Measurements from ENCODE around the gene TECPR2.
"Not testable (repeated sequence)": the region's sequence is repeated elsewhere in the genome, so short reads cannot be mapped to it uniquely, and the experiment has no call there.

Gene TECPR2, protein sequence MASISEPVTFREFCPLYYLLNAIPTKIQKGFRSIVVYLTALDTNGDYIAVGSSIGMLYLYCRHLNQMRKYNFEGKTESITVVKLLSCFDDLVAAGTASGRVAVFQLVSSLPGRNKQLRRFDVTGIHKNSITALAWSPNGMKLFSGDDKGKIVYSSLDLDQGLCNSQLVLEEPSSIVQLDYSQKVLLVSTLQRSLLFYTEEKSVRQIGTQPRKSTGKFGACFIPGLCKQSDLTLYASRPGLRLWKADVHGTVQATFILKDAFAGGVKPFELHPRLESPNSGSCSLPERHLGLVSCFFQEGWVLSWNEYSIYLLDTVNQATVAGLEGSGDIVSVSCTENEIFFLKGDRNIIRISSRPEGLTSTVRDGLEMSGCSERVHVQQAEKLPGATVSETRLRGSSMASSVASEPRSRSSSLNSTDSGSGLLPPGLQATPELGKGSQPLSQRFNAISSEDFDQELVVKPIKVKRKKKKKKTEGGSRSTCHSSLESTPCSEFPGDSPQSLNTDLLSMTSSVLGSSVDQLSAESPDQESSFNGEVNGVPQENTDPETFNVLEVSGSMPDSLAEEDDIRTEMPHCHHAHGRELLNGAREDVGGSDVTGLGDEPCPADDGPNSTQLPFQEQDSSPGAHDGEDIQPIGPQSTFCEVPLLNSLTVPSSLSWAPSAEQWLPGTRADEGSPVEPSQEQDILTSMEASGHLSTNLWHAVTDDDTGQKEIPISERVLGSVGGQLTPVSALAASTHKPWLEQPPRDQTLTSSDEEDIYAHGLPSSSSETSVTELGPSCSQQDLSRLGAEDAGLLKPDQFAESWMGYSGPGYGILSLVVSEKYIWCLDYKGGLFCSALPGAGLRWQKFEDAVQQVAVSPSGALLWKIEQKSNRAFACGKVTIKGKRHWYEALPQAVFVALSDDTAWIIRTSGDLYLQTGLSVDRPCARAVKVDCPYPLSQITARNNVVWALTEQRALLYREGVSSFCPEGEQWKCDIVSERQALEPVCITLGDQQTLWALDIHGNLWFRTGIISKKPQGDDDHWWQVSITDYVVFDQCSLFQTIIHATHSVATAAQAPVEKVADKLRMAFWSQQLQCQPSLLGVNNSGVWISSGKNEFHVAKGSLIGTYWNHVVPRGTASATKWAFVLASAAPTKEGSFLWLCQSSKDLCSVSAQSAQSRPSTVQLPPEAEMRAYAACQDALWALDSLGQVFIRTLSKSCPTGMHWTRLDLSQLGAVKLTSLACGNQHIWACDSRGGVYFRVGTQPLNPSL (N-terminal part only)
- 9.7 to 16.2 reads per million in 2 donors for total RNA-seq

DNA sequence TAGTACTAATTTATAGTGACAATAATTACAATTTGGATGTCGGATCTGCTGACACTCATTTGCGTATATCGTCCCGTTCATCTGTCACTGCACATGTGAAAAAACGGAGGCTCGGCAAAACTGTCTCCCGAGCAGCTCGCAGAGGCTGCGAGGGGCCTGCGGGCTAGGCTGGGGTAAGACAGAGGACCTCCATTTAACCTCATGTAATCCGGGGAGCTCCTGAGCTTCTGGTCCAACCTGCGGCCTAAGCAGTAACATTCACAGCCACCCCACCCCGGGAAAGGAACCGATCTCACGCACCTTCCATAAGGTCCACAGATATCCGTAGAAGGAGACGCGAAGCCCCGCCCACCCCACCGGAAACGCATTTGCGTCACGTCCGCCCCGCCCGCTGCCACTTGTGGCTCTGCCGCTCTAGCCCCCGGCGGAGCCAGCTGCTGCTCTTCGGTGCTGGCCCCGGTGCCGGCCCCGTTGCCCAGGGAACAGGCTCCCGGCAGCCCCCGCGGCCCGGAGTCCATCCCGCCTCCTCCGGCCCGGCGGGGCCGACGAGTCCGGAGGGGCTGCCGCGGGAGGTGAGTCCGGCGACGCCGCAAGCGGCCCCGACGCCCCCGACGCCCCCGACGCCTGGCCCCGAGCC lies at the start of gene TECPR2, which contains the start of gene CINP:
Gene TECPR2 (plus strand): TSS at position 397 of the 637 bp plus-strand sequence. CDS start 13,781 bp downstream, outside the sequence.
Gene CINP (minus strand): TSS at position 346 of the 637 bp plus-strand sequence. CDS start 39 bp downstream, at position 307.
- DNase-seq: peak; percentile 88 to 98 (median 95)

DNA sequence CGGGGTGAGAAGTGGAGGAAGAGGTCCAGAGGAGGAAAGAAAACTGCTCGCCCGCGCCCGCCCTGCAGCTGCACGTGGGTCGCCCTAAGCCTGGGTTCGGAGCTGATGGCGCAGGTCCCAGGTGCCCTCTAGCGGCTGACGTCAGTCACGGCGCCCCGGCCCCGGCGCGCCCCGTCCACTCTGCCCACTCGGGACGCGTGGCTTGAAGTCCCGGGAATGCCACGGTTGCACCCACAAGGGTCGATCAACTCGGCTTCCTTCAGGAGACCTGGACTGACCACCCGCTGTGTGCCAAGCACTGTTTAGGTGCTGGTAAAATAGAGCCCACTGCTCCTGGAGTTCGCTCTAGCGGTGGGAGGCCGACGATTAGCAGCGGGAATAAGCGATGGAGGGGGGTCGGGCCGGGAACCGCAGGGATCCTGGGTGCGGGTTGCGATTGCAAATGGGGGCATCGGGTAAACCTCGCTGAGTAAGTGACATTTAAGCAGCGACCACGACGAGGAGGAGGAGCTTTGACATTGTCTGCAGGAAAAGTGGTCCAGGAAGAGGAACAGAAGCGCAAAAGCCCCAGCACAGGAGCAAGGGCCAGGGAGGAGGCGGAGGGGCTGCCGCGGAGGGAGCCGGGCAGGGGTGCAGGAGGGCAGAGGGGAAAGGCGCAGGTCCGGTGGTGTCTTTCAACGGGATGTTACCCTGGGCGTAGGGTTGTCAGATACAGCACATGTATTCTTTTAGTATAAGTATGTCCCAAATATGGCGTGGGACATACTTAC lies 48.3 kb upstream of the TECPR2 start:
- DNase-seq: peak; percentile 68 to 81 (median 72)

DNA sequence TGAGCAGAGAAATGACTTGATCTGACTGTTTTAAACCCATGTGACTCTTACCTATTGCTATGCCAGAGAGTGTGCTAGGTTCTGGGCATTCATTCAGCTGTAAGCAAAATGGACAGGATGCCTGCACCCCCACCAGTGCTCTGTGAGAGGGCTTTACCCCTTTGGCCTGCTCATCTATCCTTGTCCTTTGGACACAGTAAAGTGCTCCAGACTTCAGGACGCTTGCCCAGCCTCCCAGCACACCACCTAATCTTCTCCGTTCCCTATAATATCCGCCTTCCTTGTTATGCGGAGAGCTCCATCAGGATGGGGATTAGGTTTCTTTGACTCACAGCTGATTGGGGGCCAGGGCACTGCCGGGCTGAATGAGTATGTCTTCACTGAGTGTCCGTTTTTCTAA lies 47.6 kb upstream of the TECPR2 start:
- DNase-seq: no peak

DNA sequence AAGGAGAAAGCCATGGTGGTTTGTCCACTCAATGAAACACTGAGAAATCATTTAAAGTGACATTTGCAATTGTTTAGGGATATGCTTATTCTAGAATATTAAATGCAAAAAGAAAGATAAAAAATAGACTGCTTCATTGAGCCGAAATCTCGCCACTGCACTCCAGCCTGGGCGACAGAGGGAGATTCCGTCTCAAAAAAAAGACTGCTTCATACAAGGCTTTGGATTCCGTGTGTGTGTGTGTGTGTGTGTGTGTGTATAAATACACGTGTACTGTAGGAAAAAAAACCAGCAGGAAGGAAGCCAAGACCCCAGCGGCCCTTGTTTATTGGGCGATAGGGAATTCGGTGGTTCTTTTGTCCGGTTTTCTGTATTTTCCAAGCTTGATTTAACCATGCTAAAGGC lies 46.4 kb upstream of the TECPR2 start:
- peak in 2 of 5 experiments; percentile 22 to 68 for DNase-seq

- peak; percentile 90 to 94 (median 92) for DNase-seq
Measured at GRCh38 chr14:102316743-102317563, 45.8 kb upstream of the TECPR2 start.

GRCh38 chr14:102317564-102318248 lies 45.0 kb upstream of the TECPR2 start:
- DNase-seq: peak in 1 of 5 experiments; percentile 81

DNA sequence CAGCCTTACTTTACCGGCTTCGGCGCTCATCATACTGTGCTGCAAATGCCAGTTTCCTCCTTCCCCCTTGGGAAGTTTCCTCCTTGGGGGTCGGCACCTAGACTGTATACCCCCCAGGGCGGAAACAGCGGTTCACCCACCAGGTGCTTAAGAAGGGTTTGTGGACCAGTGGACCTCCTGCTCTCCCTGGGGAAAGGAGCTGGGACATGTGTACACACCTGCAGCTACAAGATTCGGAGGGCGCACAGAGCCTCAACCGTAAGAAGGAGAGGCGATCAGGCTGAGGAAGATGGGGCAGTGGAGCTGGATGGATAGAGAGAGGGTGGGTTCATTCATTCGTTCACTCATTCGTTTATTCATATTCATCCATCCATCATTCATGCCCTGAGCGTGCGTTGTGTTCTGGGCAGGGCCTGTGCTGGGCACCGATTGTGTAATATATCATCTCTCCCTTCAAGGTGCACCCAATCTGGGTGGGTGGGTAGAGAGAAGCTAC lies 43.9 kb upstream of the TECPR2 start:
- DNase-seq: no peak

DNA sequence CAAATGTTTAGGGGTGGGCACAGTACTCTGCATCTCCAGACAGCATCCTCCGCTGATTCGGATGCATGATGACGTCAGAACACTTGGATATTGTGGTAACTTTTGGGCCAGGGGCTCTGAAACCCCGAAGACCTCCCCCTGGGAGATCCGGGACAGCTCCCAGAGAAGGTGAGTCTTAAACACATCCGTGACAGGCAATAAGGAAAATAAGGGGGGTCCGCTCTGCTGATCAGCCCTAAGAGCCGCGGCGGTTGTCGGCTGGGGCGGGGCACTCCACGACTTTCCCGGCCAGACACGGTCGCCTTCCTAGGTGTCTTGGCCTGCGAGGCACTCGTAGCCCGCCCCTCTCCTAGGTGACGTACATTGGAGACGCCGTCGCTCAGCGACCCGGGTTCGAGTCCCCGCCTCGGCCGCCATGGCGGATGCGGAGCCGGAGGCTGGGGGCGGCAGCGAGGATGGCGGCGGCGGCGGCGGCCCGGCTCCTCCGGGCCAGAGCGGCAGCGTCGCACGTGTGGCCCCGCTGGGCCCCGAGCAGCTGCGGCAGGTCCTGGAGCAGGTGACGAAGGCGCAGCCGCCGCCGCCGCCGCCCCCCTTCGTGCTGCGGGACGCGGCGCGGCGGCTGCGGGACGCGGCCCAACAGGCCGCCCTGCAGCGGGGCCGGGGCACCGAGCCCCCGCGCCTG lies 43.2 kb upstream of the TECPR2 start, which contains the start of gene ZNF839:
Gene ZNF839 (plus strand): TSS at position 396 of the 682 bp plus-strand sequence. CDS start 20 bp downstream, at position 416.
- peak; percentile 83 to 94 (median 90) for DNase-seq

- peak; percentile 16 to 52 (median 27) for DNase-seq
Measured at GRCh38 chr14:102320033-102320660, 42.6 kb upstream of the TECPR2 start.

GRCh38 chr14:102320671-102321455 lies 41.9 kb upstream of the TECPR2 start:
- no peak for DNase-seq

DNA sequence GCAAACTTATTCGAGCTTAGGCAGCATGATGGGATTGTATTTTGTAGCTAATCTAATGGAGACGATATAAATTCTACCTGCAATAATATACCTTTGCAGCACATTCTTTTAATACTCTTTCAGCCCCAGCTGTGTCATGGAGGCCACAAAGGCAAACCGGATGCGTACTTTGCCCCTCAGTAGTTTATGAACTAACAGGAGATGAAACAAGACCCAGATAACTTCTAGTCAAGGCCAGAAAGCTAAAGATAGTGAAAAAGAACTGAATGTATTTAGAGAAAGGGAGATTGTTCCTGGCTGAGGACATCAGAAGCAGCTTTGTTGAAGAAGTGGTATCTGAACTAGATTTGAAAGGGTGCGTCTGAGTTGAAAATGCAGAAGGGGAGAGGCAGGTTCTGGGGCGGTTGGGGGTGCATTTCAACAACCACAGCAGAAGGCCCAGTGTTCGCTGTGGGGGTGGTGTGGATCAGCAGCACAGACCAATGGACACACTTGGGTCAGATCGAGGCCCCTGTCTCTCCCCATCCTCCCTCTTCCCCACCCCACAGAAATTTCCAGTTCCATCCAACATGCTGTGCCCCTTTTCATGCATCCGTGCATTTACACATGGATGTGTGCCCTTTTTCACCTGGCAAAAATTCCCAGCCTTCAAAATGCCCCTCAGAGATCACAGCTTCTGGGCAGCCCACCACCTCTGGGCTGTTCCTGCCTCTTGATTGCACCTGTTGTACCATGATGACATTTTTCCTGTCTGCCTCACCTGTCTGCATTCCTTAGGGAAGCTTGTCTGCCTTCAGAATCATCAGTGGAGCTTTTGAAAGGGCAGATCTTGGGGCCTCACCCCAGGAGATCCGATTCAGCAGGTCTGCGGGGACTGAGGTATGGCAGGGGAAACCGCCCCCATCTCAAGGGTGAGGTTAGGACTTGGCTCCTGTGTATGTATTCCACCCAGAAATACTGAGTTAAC lies 41.0 kb upstream of the TECPR2 start:
- no peak for DNase-seq

GRCh38 chr14:102323102-102323501 lies 39.6 kb upstream of the TECPR2 start:
- peak in 1 of 5 experiments; percentile 31 for DNase-seq

- DNase-seq: no peak
Measured at GRCh38 chr14:102325791-102326345, 36.9 kb upstream of the TECPR2 start.

GRCh38 chr14:102326583-102326982 lies 36.2 kb upstream of the TECPR2 start:
- DNase-seq: no peak

DNA sequence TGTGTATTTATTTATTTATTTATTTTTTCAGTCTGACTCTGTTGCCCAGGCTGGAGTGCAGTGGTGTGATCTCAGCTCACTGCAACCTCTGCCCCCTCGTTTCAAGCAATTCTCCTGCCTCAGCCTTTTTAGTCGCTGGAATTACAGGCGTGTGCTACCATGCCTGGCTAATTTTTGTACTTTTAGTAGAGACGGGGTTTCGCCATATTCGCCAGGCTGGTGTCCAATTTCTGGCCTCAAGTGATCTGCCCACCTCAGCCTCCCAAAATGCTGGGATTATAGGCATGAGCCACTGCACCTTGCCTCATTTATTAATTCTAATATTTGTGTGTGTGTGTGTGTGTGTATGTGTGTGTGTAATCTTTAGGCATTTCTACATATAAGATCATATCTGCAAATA lies 33.4 kb upstream of the TECPR2 start:
- not testable (repeated sequence) for DNase-seq

DNA sequence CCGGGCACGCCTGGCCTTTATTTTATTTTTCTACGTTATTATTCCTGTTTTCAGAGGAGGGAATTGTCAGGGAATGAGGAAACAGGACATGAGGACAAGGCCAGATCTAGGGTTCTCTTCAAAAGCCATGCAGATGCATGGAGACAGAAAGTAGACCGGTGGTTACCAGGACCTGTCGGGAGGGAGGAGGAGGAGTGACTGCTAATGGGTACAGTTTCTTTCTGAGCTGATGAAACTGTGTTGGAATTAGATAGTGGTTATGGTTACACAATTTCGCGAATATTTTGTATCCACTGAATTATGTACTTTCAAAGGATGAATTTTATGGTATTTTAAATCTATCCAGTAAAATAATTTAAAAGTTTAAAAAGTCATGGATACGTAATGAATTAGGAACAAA lies 31.9 kb upstream of the TECPR2 start:
- no peak for DNase-seq

All from T-helper 2 cell (primary cell).